HG03045 (cell line): ENCODE measurements around the gene OR4F29.
"Not testable (repeated sequence)": the region's sequence is repeated elsewhere in the genome, so short reads cannot be mapped to it uniquely, and the experiment has no call there.

ENCODE experiments used
- ATAC-seq: cut with Tn5 transposase; IDR thresholded peaks from one replicate; pipeline ENCODE4 v1.9.1; 2021; ENCODE audit warnings: mild to moderate bottlenecking, moderate library complexity; ENCODE audit not compliant: unreplicated experiment

OR4F29 gene

GRCh38 chr1:451578-451977 lies at the start of gene OR4F29:
Gene OR4F29 (minus strand): TSS chr1:451678. CDS start chr1:451678, 0 bp downstream.
- ATAC-seq = not testable (repeated sequence)
